Measurements from ENCODE around the gene PTBP3. TPM values are rescaled to one million over a fixed set of nuclear protein-coding genes. Genes with fewer than 3 reads are reported as not detected.

PTBP3 gene, protein sequence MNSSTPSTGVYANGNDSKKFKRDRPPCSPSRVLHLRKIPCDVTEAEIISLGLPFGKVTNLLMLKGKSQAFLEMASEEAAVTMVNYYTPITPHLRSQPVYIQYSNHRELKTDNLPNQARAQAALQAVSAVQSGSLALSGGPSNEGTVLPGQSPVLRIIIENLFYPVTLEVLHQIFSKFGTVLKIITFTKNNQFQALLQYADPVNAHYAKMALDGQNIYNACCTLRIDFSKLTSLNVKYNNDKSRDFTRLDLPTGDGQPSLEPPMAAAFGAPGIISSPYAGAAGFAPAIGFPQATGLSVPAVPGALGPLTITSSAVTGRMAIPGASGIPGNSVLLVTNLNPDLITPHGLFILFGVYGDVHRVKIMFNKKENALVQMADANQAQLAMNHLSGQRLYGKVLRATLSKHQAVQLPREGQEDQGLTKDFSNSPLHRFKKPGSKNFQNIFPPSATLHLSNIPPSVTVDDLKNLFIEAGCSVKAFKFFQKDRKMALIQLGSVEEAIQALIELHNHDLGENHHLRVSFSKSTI
- 53.1 and 57.1 TPM in 2 replicates for total RNA-seq (2021)
- Bru-seq, nascent RNA = percentile 87 among the genes with signal in this experiment
- BruChase-seq, experiment 1, labeled RNA remaining after a 2-hour chase = percentile 86 among the genes with signal in this experiment
- percentile 91 among the genes with signal in this experiment for BruChase-seq, experiment 2, labeled RNA remaining after a 6-hour chase
- long read RNA-seq, full-length matches to known transcripts = 8 of 20 reads
- long read RNA-seq, partial matches to known transcripts = 3 of 20 reads
- long read RNA-seq, other reads (novel, unspliced or antisense) = 9 of 20 reads

DNA sequence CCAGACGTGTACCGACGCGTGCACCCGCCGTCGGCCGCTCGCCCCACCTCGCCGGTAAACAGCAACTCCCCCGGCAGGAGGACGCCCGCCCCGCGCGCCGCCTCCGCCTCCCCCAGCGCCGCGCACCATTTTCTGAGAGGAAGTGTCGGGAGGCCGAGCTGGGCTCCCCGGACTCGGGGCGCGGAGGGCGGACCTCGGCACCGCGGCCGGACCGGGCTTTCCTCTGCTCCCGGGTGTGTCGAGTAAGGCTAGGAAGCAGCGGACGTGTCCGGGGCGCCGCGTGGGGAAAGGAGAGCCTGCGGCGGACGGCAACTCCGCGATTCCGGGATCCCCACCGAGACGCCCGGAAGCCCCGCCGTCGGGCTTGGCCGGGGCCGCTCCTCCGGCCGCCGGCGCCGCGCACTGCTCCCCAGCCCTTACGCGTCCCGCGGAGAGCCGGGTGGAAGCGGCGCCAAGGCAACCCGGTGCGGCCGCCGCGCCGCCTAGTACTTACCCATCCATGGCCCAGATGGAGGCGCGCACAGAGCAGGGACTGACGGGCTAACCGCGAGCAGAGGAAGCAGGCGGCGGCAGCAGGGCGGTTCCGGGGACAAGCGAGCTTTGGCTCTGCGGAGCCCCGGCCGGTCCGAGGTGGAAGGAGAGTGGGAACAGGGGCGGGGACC is at the start of gene PTBP3:
Gene PTBP3, minus strand, starts transcription at position 643 of the 662 bp plus-strand sequence. CDS start 35,754 bp downstream, outside the sequence.
- Histone ChIP-seq H3K4me3 (ENCODE audit: low read depth, low read length, poor library complexity, severe bottlenecking) (peak within 1 kb of the TSS; percentile 92), H3K4me1 (ENCODE audit: insufficient read depth, low read length, poor library complexity, severe bottlenecking) (peaks cover 12% of the 10 kb centered on the region), H3K36me3 (ENCODE audit: insufficient read depth, low read length, poor library complexity, severe bottlenecking) (no peaks in the 10 kb centered on the region), H3K27ac (ENCODE audit: low read depth, low read length, poor library complexity, severe bottlenecking) (peak within 1 kb of the TSS; percentile 85), H3K27me3 (replicated peaks; ENCODE audit: insufficient read depth, low read depth, low read length, poor library complexity) (no peaks in the 10 kb centered on the region), H3K9me3 (ENCODE audit: low read depth, low read length, poor library complexity, severe bottlenecking) (no peaks in the 10 kb centered on the region)
- ChIA-PET CTCF (interaction anchor here (0.8 to 1.4 kb wide), 4 partner anchors 16 to 237 kb away, joined by 3 to 14 read pairs (median 4); no protein-coding TSS in a partner anchor), POLR2A (ENCODE audit: low non-redundant PET) (interaction anchor here (0.5 to 1.4 kb wide), 2 partner anchors 16 to 870 kb away, joined by 3 to 10 read pairs; no protein-coding TSS in a partner anchor)
- no TSS peak for BruUV-seq (replicated peaks)
- intact Hi-C loops (cut with micrococcal nuclease; ENCODE audit: unreplicated experiment) = loop anchor here (1.0 to 5.0 kb wide), 5 partner anchors 44 to 236 kb away; no protein-coding TSS in a partner anchor
- no peak for TF ChIP-seq EZH2 (IDR thresholded peaks at IDR 0.05; ENCODE audit: borderline replicate concordance, low read depth, low read length, poor library complexity, severe bottlenecking)
- TF ChIP-seq, protein P1, sequence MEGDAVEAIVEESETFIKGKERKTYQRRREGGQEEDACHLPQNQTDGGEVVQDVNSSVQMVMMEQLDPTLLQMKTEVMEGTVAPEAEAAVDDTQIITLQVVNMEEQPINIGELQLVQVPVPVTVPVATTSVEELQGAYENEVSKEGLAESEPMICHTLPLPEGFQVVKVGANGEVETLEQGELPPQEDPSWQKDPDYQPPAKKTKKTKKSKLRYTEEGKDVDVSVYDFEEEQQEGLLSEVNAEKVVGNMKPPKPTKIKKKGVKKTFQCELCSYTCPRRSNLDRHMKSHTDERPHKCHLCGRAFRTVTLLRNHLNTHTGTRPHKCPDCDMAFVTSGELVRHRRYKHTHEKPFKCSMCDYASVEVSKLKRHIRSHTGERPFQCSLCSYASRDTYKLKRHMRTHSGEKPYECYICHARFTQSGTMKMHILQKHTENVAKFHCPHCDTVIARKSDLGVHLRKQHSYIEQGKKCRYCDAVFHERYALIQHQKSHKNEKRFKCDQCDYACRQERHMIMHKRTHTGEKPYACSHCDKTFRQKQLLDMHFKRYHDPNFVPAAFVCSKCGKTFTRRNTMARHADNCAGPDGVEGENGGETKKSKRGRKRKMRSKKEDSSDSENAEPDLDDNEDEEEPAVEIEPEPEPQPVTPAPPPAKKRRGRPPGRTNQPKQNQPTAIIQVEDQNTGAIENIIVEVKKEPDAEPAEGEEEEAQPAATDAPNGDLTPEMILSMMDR (conservative IDR thresholded peaks at IDR 0.05; ENCODE audit: low read depth, low read length) = no peak
- DNase-seq (ENCODE audit: low spot score) = peak; percentile 68

DNA sequence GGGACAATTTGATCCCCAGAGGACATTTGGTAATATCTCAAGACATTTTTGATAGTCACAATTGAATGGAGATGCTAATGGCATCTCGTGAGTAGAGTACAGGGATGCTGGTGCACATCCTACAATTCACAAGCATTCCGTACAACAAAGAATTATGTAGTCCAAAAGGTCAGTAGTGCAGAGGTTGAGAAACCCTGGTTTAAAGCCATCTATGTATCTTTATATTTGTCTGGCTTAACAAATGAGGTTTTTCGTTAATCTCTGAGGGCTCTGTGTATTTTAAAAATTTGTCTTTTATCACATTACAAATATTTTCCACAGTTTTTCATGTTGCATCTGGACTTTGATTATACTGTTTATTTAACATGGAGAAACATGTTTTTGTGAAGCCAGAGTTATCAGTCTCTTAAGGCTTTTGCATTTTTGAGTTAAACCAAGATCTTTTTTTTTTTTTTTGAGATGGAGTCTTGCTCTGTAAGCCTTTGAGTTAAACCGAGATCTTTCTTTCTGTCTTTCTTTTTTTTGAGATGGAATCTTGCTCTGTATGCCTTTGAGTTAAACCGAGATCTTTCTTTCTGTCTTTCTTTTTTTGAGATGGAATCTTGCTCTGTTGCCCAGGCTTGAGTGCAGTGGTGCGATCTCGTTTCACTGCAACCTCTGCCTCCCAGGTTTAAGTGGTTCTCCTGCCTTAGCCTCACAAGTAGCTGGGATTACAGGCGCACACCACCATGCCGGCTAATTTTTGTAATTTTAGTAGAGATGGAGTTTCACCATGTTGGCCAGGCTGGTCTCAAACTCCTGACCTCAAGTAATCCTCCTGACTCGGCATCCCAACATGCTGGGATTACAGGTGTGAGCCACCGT is 49.3 kb upstream of the PTBP3 start:
- Histone ChIP-seq H3K4me1 (ENCODE audit: insufficient read depth, low read length, poor library complexity, severe bottlenecking) (no peaks in the 10 kb centered on the region), H3K9me3 (ENCODE audit: low read depth, low read length, poor library complexity, severe bottlenecking) (no peaks in the 10 kb centered on the region), H3K27me3 (replicated peaks; ENCODE audit: insufficient read depth, low read depth, low read length, poor library complexity) (no peaks in the 10 kb centered on the region), H3K27ac (ENCODE audit: low read depth, low read length, poor library complexity, severe bottlenecking) (no peak overlapping the region), H3K4me3 (ENCODE audit: low read depth, low read length, poor library complexity, severe bottlenecking) (no peak overlapping the region), H3K36me3 (ENCODE audit: insufficient read depth, low read length, poor library complexity, severe bottlenecking) (no peaks in the 10 kb centered on the region)
- POLR2A ChIA-PET (ENCODE audit: low non-redundant PET) = no interaction called here
- no peak for DNase-seq (ENCODE audit: low spot score)
- TF ChIP-seq, protein P1 (conservative IDR thresholded peaks at IDR 0.05; ENCODE audit: low read depth, low read length) = no peak
- no peak for TF ChIP-seq EZH2 (IDR thresholded peaks at IDR 0.05; ENCODE audit: borderline replicate concordance, low read depth, low read length, poor library complexity, severe bottlenecking)
- CTCF ChIA-PET = no interaction called here
- BruUV-seq (replicated peaks) = TSS peak; percentile 19
- intact Hi-C loops (cut with micrococcal nuclease; ENCODE audit: unreplicated experiment) = no loop called here
